Smooth muscle cell (in vitro differentiated cells): ENCODE data around the gene FOCAD. TPM values are rescaled to one million over a fixed set of nuclear protein-coding genes. Genes with fewer than 3 reads are reported as not detected.
A peak's percentile ranks its signal among the peaks of the same experiment; 100 is the strongest.

Experiments used
- DNase-seq: peaks from one replicate; lab custom pipeline; 2025; ENCODE audit not compliant: unreplicated experiment; lab: John Stamatoyannopoulos, UW
- H2AFZ ChIP-seq: fragments of 200-600 bp; sonication (generic); 2 replicates; pipeline ENCODE4 v1.6.0; 2016; ENCODE audit warnings: antibody characterized with exemption, low read depth, mild to moderate bottlenecking
- H3F3A ChIP-seq: fragments of 200-600 bp; sonication (generic); 2 replicates; pipeline ENCODE4 v1.6.0; 2017; ENCODE audit warnings: antibody characterized with exemption, low read depth
- H3K27ac ChIP-seq: fragments of 200-600 bp; sonication (generic); 2 replicates; pipeline ENCODE4 v1.5.1; 2016; ENCODE audit warnings: low read depth, mild to moderate bottlenecking
- H3K27me3 ChIP-seq: fragments of 200-600 bp; sonication (generic); 2 replicates; pipeline ENCODE4 v1.6.1; 2016; ENCODE audit warnings: low read depth, mild to moderate bottlenecking
- H3K36me3 ChIP-seq: fragments of 200-600 bp; sonication (generic); 2 replicates; pipeline ENCODE4 v1.5.1; 2016; ENCODE audit warnings: low read depth
- H3K4me1 ChIP-seq: fragments of 200-600 bp; sonication (generic); 2 replicates; pipeline ENCODE4 v1.5.1; 2016; ENCODE audit warnings: low read depth
- H3K4me2 ChIP-seq: fragments of 200-600 bp; sonication (generic); 2 replicates; pipeline ENCODE4 v1.6.0; 2016; ENCODE audit warnings: mild to moderate bottlenecking
- H3K4me3 ChIP-seq: fragments of 200-600 bp; sonication (generic); 2 replicates; pipeline ENCODE4 v1.5.1; 2016; ENCODE audit warnings: mild to moderate bottlenecking
- H3K79me2 ChIP-seq: fragments of 200-600 bp; sonication (generic); 2 replicates; pipeline ENCODE4 v1.6.0; 2016; ENCODE audit warnings: low read depth, mild to moderate bottlenecking
- H3K9ac ChIP-seq: fragments of 200-600 bp; sonication (generic); 2 replicates; pipeline ENCODE4 v1.6.0; 2016; ENCODE audit warnings: low read depth
- H3K9me3 ChIP-seq: fragments of 200-600 bp; sonication (generic); replicated peaks from 2 replicates; pipeline ENCODE4 v1.5.1; 2016; ENCODE audit warnings: low read depth
- H4K20me1 ChIP-seq: fragments of 200-600 bp; sonication (generic); 2 replicates; pipeline ENCODE4 v1.6.0; 2016; ENCODE audit warnings: low read depth
- WGBS: methylation state at CpG from one replicate; pipeline ENCODE4 v1.1.7; 2016; ENCODE audit warnings: low lambda C conversion rate; 5-methylcytosine and 5-hydroxymethylcytosine counted together
- polyA plus RNA-seq: library from polyadenylated mRNA; unstranded; fragments of >200 nt; fragmentation: Nextera tagmentation; extraction: Ambion mirVana; gene quantifications from 2 replicates; pipeline ENCODE4 v1.2.1, GENCODE V29; 2016
- total RNA-seq: library from RNA; depleted of rRNA; stranded (reverse); fragments of >200 nt; gene quantifications from 2 replicates; pipeline ENCODE4 v1.2.3, GENCODE V29; 2014
- TF ChIP-seq, protein P1 (sequence below): fragments of 200-600 bp; sonication (generic); IDR thresholded peaks from 2 replicates; pipeline ENCODE4 v1.5.1; 2017; ENCODE audit warnings: borderline replicate concordance, mild to moderate bottlenecking, antibody characterized with exemption; ENCODE audit not compliant: insufficient read depth, poor library complexity, severe bottlenecking

FOCAD gene
- total and polyA plus RNA-seq, 2 experiments from 2014 or later = 31.0 to 106 TPM

DNA sequence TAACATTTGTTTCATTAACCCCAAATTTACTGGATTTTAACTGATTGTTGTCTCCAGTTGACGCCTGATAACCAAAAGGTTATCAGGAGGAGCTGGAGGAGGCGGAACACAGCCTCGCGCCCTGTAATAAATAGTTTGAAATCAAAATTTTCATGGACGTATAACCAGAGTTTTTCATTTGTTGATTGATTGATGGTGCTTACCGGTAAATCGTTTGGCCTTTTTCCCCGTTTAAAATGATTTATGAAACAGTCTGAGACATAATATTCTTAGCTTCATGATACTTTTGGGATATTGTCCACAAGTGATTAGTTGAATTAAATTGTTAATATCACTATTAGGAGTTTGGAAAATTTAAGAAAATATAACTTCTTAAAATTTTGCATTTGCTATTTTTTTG, 1.7 kb downstream of the FOCAD start:
- Histone ChIP-seq H3K4me2 (peak overlapping the region; percentile 94), H3K4me3 (peak overlapping the region; percentile 65), H3K27ac (peak overlapping the region; percentile 85), H4K20me1 (peaks cover 56% of the 10 kb centered on the region), H3K4me1 (peaks cover 14% of the 10 kb centered on the region), H3K79me2 (peaks cover 57% of the 10 kb centered on the region), H2AFZ (no peak overlapping the region), H3K9ac (no peak overlapping the region), H3K27me3 (no peaks in the 10 kb centered on the region), H3F3A (peaks cover 3% of the 10 kb centered on the region), H3K36me3 (no peaks in the 10 kb centered on the region), H3K9me3 (no peaks in the 10 kb centered on the region)
- 92% methylated on average over 8 of the region's 8 CpGs for WGBS
- TF ChIP-seq, protein P1, sequence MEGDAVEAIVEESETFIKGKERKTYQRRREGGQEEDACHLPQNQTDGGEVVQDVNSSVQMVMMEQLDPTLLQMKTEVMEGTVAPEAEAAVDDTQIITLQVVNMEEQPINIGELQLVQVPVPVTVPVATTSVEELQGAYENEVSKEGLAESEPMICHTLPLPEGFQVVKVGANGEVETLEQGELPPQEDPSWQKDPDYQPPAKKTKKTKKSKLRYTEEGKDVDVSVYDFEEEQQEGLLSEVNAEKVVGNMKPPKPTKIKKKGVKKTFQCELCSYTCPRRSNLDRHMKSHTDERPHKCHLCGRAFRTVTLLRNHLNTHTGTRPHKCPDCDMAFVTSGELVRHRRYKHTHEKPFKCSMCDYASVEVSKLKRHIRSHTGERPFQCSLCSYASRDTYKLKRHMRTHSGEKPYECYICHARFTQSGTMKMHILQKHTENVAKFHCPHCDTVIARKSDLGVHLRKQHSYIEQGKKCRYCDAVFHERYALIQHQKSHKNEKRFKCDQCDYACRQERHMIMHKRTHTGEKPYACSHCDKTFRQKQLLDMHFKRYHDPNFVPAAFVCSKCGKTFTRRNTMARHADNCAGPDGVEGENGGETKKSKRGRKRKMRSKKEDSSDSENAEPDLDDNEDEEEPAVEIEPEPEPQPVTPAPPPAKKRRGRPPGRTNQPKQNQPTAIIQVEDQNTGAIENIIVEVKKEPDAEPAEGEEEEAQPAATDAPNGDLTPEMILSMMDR = no peak
- no peak for DNase-seq

DNA sequence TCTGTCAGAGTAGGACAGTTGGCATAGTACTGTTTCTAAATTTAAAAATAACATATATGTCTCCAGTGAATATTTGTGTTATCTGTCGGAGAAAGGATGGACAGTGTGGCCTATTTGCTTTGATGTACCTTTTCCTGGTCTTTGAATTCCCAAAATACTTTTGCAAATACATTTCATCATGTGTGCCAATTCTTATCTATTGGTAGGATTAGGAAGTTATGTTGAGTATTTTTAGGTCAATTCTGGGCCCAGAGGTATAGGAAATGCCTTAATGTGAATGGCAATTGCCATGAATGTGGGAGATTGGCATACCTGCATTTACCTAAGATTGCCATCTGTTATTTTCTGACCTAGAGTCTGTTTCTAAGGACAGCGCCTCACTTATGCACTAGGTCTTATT, 5.8 kb downstream of the FOCAD start:
- WGBS = 89% methylated on average over 2 of the region's 2 CpGs
- Histone ChIP-seq H3F3A (peaks cover under 1% of the 10 kb centered on the region), H3K79me2 (peaks cover 93% of the 10 kb centered on the region), H3K9ac (no peak overlapping the region), H2AFZ (no peak overlapping the region), H3K36me3 (no peaks in the 10 kb centered on the region), H4K20me1 (peaks cover 95% of the 10 kb centered on the region), H3K4me3 (no peak overlapping the region), H3K27ac (no peak overlapping the region), H3K27me3 (no peaks in the 10 kb centered on the region), H3K4me1 (peaks cover 13% of the 10 kb centered on the region), H3K9me3 (no peaks in the 10 kb centered on the region), H3K4me2 (no peak overlapping the region)
- DNase-seq = no peak
- TF ChIP-seq, protein P1 = no peak

GRCh38 chr9:20692554-20692953, 8.5 kb downstream of the FOCAD start:
- peak overlapping the region; percentile 59 for H3K4me2 ChIP-seq
- H3K79me2 ChIP-seq = peaks cover 93% of the 10 kb centered on the region
- no peak for DNase-seq
- no peaks in the 10 kb centered on the region for H3K27me3 ChIP-seq
- H3K9me3 ChIP-seq = no peaks in the 10 kb centered on the region
- H3K9ac ChIP-seq = no peak overlapping the region
- TF ChIP-seq, protein P1 = no peak
- WGBS = 15% methylated on average over 5 of the region's 5 CpGs
- H3K4me3 ChIP-seq = no peak overlapping the region
- no peak overlapping the region for H2AFZ ChIP-seq
- H3F3A ChIP-seq = no peaks in the 10 kb centered on the region
- H4K20me1 ChIP-seq = peaks cover 97% of the 10 kb centered on the region
- H3K4me1 ChIP-seq = peaks cover 6% of the 10 kb centered on the region
- H3K27ac ChIP-seq = peak overlapping the region; percentile 25
- no peaks in the 10 kb centered on the region for H3K36me3 ChIP-seq

GRCh38 chr9:20693068-20693467, 9.0 kb downstream of the FOCAD start:
- H3K9ac ChIP-seq = no peak overlapping the region
- no peaks in the 10 kb centered on the region for H3K36me3 ChIP-seq
- WGBS = 63% methylated on average over 4 of the region's 4 CpGs
- peaks cover 93% of the 10 kb centered on the region for H3K79me2 ChIP-seq
- no peaks in the 10 kb centered on the region for H3K27me3 ChIP-seq
- peak overlapping the region; percentile 25 for H3K27ac ChIP-seq
- H3K4me3 ChIP-seq = no peak overlapping the region
- H3K4me1 ChIP-seq = peaks cover 6% of the 10 kb centered on the region
- H4K20me1 ChIP-seq = peaks cover 97% of the 10 kb centered on the region
- DNase-seq = no peak
- H3F3A ChIP-seq = no peaks in the 10 kb centered on the region
- no peak overlapping the region for H3K4me2 ChIP-seq
- H3K9me3 ChIP-seq = no peaks in the 10 kb centered on the region
- H2AFZ ChIP-seq = no peak overlapping the region
- TF ChIP-seq, protein P1 = no peak
